Pons (tissue), 1 donor: ENCODE results near the gene DYNC1H1.

Source experiments
- DNase-seq: peaks from one replicate; pipeline ENCODE4 v3.0.0-alpha.2; 2016; ENCODE audit warnings: low spot score

The DYNC1H1 gene

DNA sequence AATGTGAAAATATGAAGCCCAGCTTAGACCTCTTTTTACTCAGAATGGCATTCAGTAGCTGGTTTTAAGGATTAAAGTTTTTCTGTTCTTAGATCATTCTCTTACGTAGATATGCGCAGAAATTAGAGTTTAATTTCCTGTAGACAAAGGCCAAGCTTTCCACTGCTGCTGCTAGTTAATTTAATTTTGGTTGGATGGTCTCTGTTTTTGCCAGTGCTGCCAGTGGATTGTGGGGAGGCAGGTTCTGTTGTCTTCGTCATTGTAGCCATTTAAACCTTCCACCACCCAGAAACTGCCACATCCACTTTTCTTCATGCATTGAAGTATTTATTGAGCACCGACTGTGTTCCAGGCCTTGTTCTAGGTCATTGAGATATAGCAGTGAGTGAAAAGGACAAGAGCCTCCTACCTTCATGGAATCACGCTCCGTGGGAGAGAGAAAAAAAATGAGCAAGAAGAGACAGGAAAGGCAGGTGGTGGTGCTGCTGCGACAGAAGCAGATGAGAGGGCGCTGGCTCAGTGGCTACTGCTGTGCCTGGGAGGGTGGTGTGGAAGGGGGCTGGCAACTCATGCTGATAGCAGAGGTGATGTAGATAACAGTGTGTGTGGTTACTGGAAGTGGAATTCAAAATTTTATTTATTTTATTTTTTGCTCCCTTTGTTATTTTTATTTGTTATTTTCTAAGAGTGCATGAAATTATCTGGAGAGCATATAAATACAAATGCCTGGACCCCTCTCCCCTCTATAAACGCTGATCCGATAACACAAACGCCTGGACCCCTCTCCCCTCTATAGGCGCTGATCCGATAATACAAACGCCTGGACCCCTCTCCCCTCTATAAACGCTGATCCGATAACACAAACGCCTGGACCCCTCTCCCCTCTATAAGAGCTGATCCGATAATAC, 33.3 kb downstream of the DYNC1H1 start:
- no peak for DNase-seq

DNA sequence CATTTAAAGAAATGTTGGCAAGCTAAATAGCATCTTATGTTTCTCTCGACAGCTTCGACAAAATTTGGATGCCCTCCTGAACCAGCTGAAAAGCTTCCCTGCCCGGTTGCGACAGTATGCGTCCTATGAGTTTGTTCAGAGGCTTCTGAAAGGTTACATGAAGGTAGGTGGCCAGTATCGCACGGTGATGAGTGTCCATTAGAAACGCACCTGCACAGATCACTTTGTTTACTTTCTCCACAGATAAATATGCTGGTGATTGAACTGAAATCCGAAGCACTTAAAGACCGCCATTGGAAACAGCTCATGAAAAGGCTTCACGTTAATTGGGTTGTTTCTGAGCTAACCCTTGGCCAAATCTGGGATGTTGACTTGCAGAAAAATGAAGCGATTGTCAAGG, 36.5 kb downstream of the DYNC1H1 start:
- DNase-seq: no peak

GRCh38 chr14:102005336-102005735, 41.0 kb downstream of the DYNC1H1 start:
- DNase-seq: no peak

GRCh38 chr14:102007916-102008418, 43.6 kb downstream of the DYNC1H1 start:
- no peak for DNase-seq

- DNase-seq: no peak
Measured at GRCh38 chr14:102008891-102009290, 44.5 kb downstream of the DYNC1H1 start.

DNA sequence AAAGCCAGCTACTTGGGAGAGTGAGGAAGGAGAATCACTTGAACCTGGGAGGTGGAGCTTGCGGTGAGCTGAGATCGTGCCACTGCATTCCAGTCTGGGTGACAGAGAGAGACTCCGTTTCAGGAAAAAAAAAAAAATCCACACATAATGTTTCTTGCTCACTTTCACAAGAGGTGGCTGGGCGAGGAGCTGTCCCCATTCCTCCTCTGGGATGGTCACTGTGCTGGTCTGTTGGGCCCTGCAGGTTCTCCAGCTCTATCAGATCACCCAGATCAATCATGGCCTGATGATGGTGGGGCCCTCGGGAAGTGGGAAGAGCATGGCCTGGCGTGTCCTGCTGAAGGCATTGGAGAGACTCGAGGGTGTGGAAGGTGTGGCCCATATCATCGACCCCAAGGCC, 47.3 kb downstream of the DYNC1H1 start:
- no peak for DNase-seq

DNA sequence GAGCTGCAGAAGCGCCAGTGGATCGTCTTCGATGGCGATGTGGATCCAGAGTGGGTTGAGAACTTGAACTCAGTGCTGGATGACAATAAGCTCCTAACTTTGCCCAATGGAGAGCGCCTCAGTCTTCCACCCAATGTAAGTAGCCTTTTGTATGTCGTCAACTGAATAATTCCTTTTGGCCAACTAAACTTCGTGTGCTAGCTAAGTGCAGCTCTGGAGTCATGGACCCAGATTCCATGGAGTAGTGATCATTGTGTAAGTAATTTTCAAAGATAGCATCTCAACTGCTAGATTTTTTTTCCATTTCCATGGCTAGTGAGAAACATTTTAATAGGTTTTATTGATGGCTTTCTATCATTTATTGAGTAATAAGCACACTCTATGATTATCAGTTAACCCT, 48.0 kb downstream of the DYNC1H1 start:
- DNase-seq: no peak

GRCh38 chr14:102013669-102014200, 49.4 kb downstream of the DYNC1H1 start:
- no peak for DNase-seq

DNA sequence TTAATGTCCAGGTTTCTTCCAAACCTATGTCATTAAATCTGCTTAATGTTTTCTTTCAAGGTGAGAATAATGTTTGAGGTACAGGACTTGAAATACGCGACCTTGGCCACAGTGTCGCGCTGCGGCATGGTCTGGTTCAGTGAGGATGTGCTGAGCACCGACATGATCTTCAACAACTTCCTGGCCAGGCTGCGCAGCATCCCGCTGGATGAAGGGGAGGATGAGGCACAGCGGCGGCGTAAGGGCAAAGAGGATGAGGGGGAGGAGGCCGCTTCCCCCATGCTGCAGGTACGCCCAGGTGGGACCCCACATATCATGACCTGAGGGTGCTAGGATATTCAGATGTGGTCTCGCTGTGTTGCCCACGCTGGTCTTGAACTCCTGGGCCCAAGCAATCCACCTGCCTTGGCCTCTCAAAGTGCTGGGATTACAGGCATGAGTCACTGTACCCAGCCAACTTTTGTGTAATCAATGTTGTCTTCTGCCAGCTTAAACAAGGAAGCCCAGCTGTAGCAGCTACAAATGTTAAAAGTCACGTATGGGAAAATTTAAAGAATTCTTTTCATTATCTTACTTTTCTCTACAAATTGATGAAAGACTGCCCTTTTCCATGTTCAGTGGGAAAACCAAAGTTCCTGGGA, 50.8 kb downstream of the DYNC1H1 start:
- no peak for DNase-seq

- DNase-seq: no peak
Measured at GRCh38 chr14:102015771-102016170, 51.4 kb downstream of the DYNC1H1 start.

- no peak for DNase-seq
Measured at GRCh38 chr14:102016420-102017090, 52.2 kb downstream of the DYNC1H1 start.

- DNase-seq: no peak
Measured at GRCh38 chr14:102018251-102018650, 53.9 kb downstream of the DYNC1H1 start.

- no peak for DNase-seq
Measured at GRCh38 chr14:102019006-102019540, 54.7 kb downstream of the DYNC1H1 start.

- DNase-seq: no peak
Measured at GRCh38 chr14:102020058-102020971, 55.9 kb downstream of the DYNC1H1 start.

DNA sequence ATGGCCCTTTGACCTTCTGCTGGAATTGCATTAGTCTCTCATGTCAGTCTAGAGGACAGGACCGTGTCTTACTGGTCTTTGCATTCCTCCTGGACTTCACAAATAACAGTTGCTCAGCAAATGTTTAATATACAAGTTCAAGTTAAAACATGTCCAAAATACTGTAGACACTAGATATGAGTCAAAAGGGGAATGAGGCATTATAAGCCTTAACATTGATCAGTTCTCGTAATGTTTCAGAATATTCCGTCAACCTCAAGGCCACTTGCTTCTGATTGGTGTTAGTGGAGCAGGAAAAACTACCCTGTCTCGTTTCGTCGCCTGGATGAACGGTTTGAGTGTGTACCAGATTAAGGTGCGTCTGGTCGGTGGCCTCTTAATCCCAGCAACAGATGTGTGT, 62.6 kb downstream of the DYNC1H1 start:
- DNase-seq: no peak

- DNase-seq: no peak
Measured at GRCh38 chr14:102027951-102028350, 63.6 kb downstream of the DYNC1H1 start.

DNA sequence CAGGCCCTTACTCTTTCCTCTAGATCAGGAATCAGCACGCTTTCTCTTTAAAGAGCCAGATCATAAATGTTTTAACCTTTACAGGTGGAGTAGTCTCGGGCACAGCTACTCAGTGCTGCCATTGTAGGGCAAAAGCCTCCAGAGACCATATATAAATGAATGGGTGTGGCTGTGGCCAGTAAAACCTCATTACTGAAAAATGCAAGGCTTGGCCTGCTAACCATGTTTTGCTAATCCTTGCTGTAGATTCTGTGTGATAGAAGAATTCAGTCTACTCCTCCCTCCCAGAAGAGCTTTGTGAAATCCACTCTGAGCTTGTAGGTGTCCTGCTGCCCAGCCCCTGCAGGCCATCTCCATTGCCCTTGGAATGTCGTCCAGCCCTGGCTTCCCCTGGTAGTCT, 64.4 kb downstream of the DYNC1H1 start:
- no peak for DNase-seq

GRCh38 chr14:102029956-102030355, 65.6 kb downstream of the DYNC1H1 start:
- DNase-seq: no peak

DNA sequence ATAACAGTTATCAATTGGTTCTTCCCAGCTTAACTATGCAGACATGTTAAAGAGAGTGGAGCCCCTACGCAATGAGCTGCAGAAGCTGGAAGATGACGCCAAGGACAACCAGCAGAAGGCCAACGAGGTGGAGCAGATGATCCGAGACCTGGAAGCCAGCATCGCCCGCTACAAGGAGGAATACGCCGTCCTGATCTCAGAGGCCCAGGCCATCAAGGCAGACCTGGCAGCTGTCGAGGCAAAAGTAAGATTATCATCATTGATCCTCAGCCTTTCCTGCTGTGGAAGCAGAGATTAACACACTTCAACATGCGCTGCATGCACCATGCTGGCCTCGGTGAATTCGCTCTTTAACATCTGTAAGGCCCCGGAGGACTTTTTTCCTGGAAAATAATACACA, 68.9 kb downstream of the DYNC1H1 start:
- no peak for DNase-seq

GRCh38 chr14:102034301-102034700, 69.9 kb downstream of the DYNC1H1 start:
- DNase-seq: no peak

GRCh38 chr14:102035914-102036313, 71.5 kb downstream of the DYNC1H1 start:
- DNase-seq: no peak
